ENCODE measurements around the gene GAS1. TPM values are rescaled to one million over a fixed set of nuclear protein-coding genes. Genes with fewer than 3 reads are reported as not detected.

GAS1 gene
- total and polyA plus RNA-seq, 10 of the 15 experiments (the other 5 are each of a cell fraction or from before 2014, with no cell fraction given): not detected

GRCh38 chr9:86939321-86939720 is 8.0 kb downstream of the GAS1 start (continued):
- TF ChIP-seq CBFB (IDR thresholded peaks at IDR 0.05; ENCODE audit: low read depth) (no peak), RAD51 (IDR thresholded peaks at IDR 0.05) (no peak), HCFC1 (IDR thresholded peaks at IDR 0.05; ENCODE audit: low read length) (no peak), CEBPB (IDR thresholded peaks at IDR 0.05; ENCODE audit: borderline replicate concordance in 1 of 2, low read depth in 2 of 2, low read length in 2 of 2) (no peak), SIX5 (IDR thresholded peaks at IDR 0.05; ENCODE audit: low read depth, low read length, severe bottlenecking) (no peak), FOXK2 (IDR thresholded peaks at IDR 0.05) (no peak), CHD1 (IDR thresholded peaks at IDR 0.05; ENCODE audit: low read depth, low read length) (no peak), SMAD5 (IDR thresholded peaks at IDR 0.05; ENCODE audit: low read depth) (no peak), HSF1 (IDR thresholded peaks at IDR 0.05; ENCODE audit: low read depth, low read length) (no peak), KLF5 (IDR thresholded peaks at IDR 0.05; ENCODE audit: partially characterized antibody) (no peak), PBX3 (IDR thresholded peaks at IDR 0.05; ENCODE audit: insufficient replicate concordance, low read depth, low read length) (no peak)

- DNase-seq (ENCODE audit: low read depth, low spot score) (no peak), FAIRE-seq (no peak), ATAC-seq (no peak)
- BruUV-seq (replicated peaks): no TSS peak
- TF ChIP-seq MTA2 (IDR thresholded peaks at IDR 0.05; ENCODE audit: low read depth) (no peak), E2F8 (IDR thresholded peaks at IDR 0.05; ENCODE audit: low read depth, partially characterized antibody) (no peak), REST (IDR thresholded peaks at IDR 0.05; ENCODE audit: low read depth, low read length) (no peak), CREB1 (IDR thresholded peaks at IDR 0.05; ENCODE audit: low read depth) (no peak), HDGF (IDR thresholded peaks at IDR 0.05) (no peak), POLR2AphosphoS2 (IDR thresholded peaks at IDR 0.05; ENCODE audit: low read depth, low read length) (no peak)
- WGBS (ENCODE audit: insufficient coverage, insufficient replicate concordance, low lambda C conversion rate, missing lambda C conversion rate): 0% methylated on average over 1 of the region's 1 CpG
- SMC1A ChIA-PET (ENCODE audit: uncharacterized antibody, unreplicated experiment): no interaction called here
- H3K79me2 ChIP-seq (ENCODE audit: control insufficient read depth, insufficient read depth, low read length): no peaks in the 10 kb centered on the region
- POLR2A ChIA-PET: no interaction called here
- CTCF ChIA-PET: no interaction called here
- H3K4me1 ChIP-seq (ENCODE audit: control insufficient read depth, insufficient read depth, low read length): no peaks in the 10 kb centered on the region
- H3K27me3 ChIP-seq (replicated peaks in 1 of 2; ENCODE audit: control insufficient read depth in 2 of 2, insufficient read depth in 2 of 2, low read length in 1 of 2): peaks cover 0 to 5% of the 10 kb centered on the region in 2 experiments; a peak in 2 of 4 replicates
- H3K27ac ChIP-seq (ENCODE audit: control insufficient read depth, insufficient read depth): no peak overlapping the region
- H3K9ac ChIP-seq (ENCODE audit: control insufficient read depth, insufficient read depth, low read length): no peak overlapping the region
- RAD21 ChIA-PET (ENCODE audit: unreplicated experiment): no interaction called here
- intact Hi-C loops (cut with micrococcal nuclease; ENCODE audit: unreplicated experiment): no loop called here
- in situ Hi-C loops (cut with MboI): no loop called here
- H4K20me1 ChIP-seq (ENCODE audit: control insufficient read depth, insufficient read depth): no peaks in the 10 kb centered on the region
- no peak overlapping the region for H3K4me3 ChIP-seq
- no peaks in the 10 kb centered on the region for H3K9me3 ChIP-seq (replicated peaks; ENCODE audit: control insufficient read depth, insufficient read depth, low read length)
- no peaks in the 10 kb centered on the region for H3K36me3 ChIP-seq (ENCODE audit: control insufficient read depth in 2 of 2, insufficient read depth in 2 of 2, low read length in 1 of 2)
- no peak overlapping the region for H3K4me2 ChIP-seq (ENCODE audit: control insufficient read depth, insufficient read depth)
- no peak overlapping the region for H2AFZ ChIP-seq (ENCODE audit: control insufficient read depth, low read depth, low read length)
These were observed 8.5 kb downstream of the GAS1 start for GRCh38 chr9:86938780-86939179.
